Trophoblast cell (in vitro differentiated cells and primary cell): Measurements from ENCODE around the gene COL25A1.

Experiments
- DNase-seq, 2 donors: peaks; one replicate each; pipeline ENCODE4 v3.0.0-alpha.2; 2016
- H2AFZ ChIP-seq: 2 replicates; pipeline ENCODE4 v1.6.1; 2013; ENCODE audit warnings: low read length, moderate library complexity, mild to moderate bottlenecking; ENCODE audit not compliant: insufficient read depth, poor library complexity
- H2AK5ac ChIP-seq: 2 replicates; pipeline ENCODE4 v1.6.1; 2013; ENCODE audit warnings: mild to moderate bottlenecking, low read length
- H2BK120ac ChIP-seq: 2 replicates; pipeline ENCODE4 v1.6.1; 2013; ENCODE audit warnings: low read length, mild to moderate bottlenecking, moderate library complexity; ENCODE audit not compliant: insufficient read depth, poor library complexity
- H2BK12ac ChIP-seq: 2 replicates; pipeline ENCODE4 v1.6.1; 2013; ENCODE audit warnings: mild to moderate bottlenecking, low read length, moderate library complexity
- H2BK5ac ChIP-seq: 2 replicates; pipeline ENCODE4 v1.6.1; 2013; ENCODE audit warnings: low read length, low read depth, moderate library complexity, mild to moderate bottlenecking; ENCODE audit not compliant: poor library complexity
- H3K14ac ChIP-seq: 2 replicates; pipeline ENCODE4 v1.6.1; 2013; ENCODE audit warnings: mild to moderate bottlenecking, low read length
- H3K18ac ChIP-seq: 2 replicates; pipeline ENCODE4 v1.6.1; 2013; ENCODE audit warnings: mild to moderate bottlenecking, low read length
- H3K23ac ChIP-seq: 2 replicates; pipeline ENCODE4 v1.6.1; 2013; ENCODE audit warnings: low read length
- H3K27ac ChIP-seq: 2 replicates; pipeline ENCODE4 v1.5.1; 2013; ENCODE audit warnings: low read depth, mild to moderate bottlenecking, inconsistent platforms, low read length, moderate library complexity
- H3K27me3 ChIP-seq: 2 replicates; pipeline ENCODE4 v1.6.1; 2013; ENCODE audit warnings: inconsistent platforms, mild to moderate bottlenecking, low read length, moderate library complexity; ENCODE audit not compliant: insufficient read depth
- H3K36me3 ChIP-seq, 2 experiments: 1 replicate in 1 of 2; 2 replicates in 1 of 2; pipeline ENCODE4 v1.6.1; 2013; ENCODE audit warnings: low read length in 2 of 2, mild to moderate bottlenecking in 2 of 2, moderate library complexity in 1 of 2; ENCODE audit not compliant: insufficient read depth in 2 of 2, control insufficient read depth in 1 of 2
- H3K4ac ChIP-seq: 2 replicates; pipeline ENCODE4 v1.6.1; 2013; ENCODE audit warnings: low read depth, mild to moderate bottlenecking, low read length, moderate library complexity
- H3K4me1 ChIP-seq, 2 experiments: 1 replicate in 1 of 2; 2 replicates in 1 of 2; pipeline ENCODE4 v1.6.1; 2013; ENCODE audit warnings: low read length in 2 of 2, mild to moderate bottlenecking in 2 of 2, moderate library complexity in 1 of 2; ENCODE audit not compliant: insufficient read depth in 2 of 2, control insufficient read depth in 1 of 2
- H3K4me2 ChIP-seq: 2 replicates; pipeline ENCODE4 v1.6.1; 2013; ENCODE audit warnings: inconsistent platforms, mild to moderate bottlenecking, low read length, moderate library complexity
- H3K4me3 ChIP-seq: 2 replicates; pipeline ENCODE4 v1.5.1; 2013; ENCODE audit warnings: mild to moderate bottlenecking, low read depth, low read length, inconsistent platforms
- H3K79me1 ChIP-seq: one replicate; pipeline ENCODE4 v1.6.1; 2013; ENCODE audit warnings: low read length
- H3K79me2 ChIP-seq: 2 replicates; pipeline ENCODE4 v1.6.1; 2013; ENCODE audit warnings: low read length, mild to moderate bottlenecking; ENCODE audit not compliant: control insufficient read depth, insufficient read depth, poor library complexity
- H3K9ac ChIP-seq: 2 replicates; pipeline ENCODE4 v1.6.1; 2013; ENCODE audit warnings: mild to moderate bottlenecking, low read length
- H3K9me3 ChIP-seq: 2 replicates; pipeline ENCODE4 v1.6.1; 2013; ENCODE audit warnings: low read depth, mild to moderate bottlenecking, control low read depth, inconsistent platforms, low read length; ENCODE audit not compliant: insufficient read depth
- H4K12ac ChIP-seq: 2 replicates; pipeline ENCODE4 v1.6.1; 2013; ENCODE audit warnings: low read depth, mild to moderate bottlenecking, low read length, moderate library complexity
- H4K8ac ChIP-seq: 2 replicates; pipeline ENCODE4 v1.6.1; 2013; ENCODE audit warnings: low read depth, mild to moderate bottlenecking, low read length, moderate library complexity
- H4K91ac ChIP-seq: one replicate; pipeline ENCODE4 v1.6.1; 2013; ENCODE audit warnings: low read depth, mild to moderate bottlenecking, low read length, moderate library complexity
- WGBS: extraction: QIAGEN DNeasy Blood & Tissue Kit; methylation state at CpG from one replicate; pipeline ENCODE4 v1.1.7; 2013; ENCODE audit warnings: missing lambda C conversion rate; ENCODE audit not compliant: insufficient read length, insufficient coverage; ENCODE audit errors: extremely low coverage; 5-methylcytosine and 5-hydroxymethylcytosine counted together

COL25A1 gene

GRCh38 chr4:108779958-108780357 lies 522.5 kb downstream of the COL25A1 start:
- Histone ChIP-seq H3K4me3 (no peak overlapping the region), H4K12ac (no peak overlapping the region), H3K9me3 (no peaks in the 10 kb centered on the region)

GRCh38 chr4:108777388-108777787 lies 525.1 kb downstream of the COL25A1 start:
- Histone ChIP-seq H3K27ac (no peak overlapping the region), H3K36me3 (no peaks in the 10 kb centered on the region), H4K8ac (no peak overlapping the region), H4K12ac (no peak overlapping the region), H4K91ac (no peak overlapping the region), H3K79me2 (no peaks in the 10 kb centered on the region), H2BK5ac (no peak overlapping the region), H3K4me2 (no peak overlapping the region), H2AK5ac (no peak overlapping the region), H3K27me3 (no peaks in the 10 kb centered on the region), H2AFZ (no peak overlapping the region), H3K14ac (no peak overlapping the region), H2BK12ac (no peak overlapping the region), H3K23ac (no peak overlapping the region), H3K4ac (no peak overlapping the region), H3K18ac (no peak overlapping the region), H3K4me1 (no peaks in the 10 kb centered on the region), H3K9me3 (no peaks in the 10 kb centered on the region), H2BK120ac (no peak overlapping the region), H3K79me1 (no peaks in the 10 kb centered on the region), H3K9ac (no peak overlapping the region), H3K4me3 (no peak overlapping the region)
- no CpG with 5 or more reads among the region's 2 CpGs for WGBS
- no peak for DNase-seq

More at GRCh38 chr4:108779958-108780357, 522.5 kb downstream of the COL25A1 start:
- DNase-seq: no peak
- H2BK5ac ChIP-seq: no peak overlapping the region
- H2BK12ac ChIP-seq: no peak overlapping the region
- no peaks in the 10 kb centered on the region for H3K4me1 ChIP-seq
- no peaks in the 10 kb centered on the region for H3K79me2 ChIP-seq
- no peak overlapping the region for H3K14ac ChIP-seq
- no peak overlapping the region for H4K91ac ChIP-seq
- no peak overlapping the region for H3K4me2 ChIP-seq
- no peak overlapping the region for H2AK5ac ChIP-seq
- no peak overlapping the region for H3K27ac ChIP-seq
- H4K8ac ChIP-seq: no peak overlapping the region
- H3K23ac ChIP-seq: no peak overlapping the region
- H3K27me3 ChIP-seq: no peaks in the 10 kb centered on the region
- H3K18ac ChIP-seq: no peak overlapping the region
- no peak overlapping the region for H3K9ac ChIP-seq
- no peak overlapping the region for H2AFZ ChIP-seq
- no peaks in the 10 kb centered on the region for H3K79me1 ChIP-seq
- H3K4ac ChIP-seq: no peak overlapping the region
- no peaks in the 10 kb centered on the region for H3K36me3 ChIP-seq
- no peak overlapping the region for H2BK120ac ChIP-seq

- no peak overlapping the region for H3K4me2 ChIP-seq
- H3K4ac ChIP-seq: no peak overlapping the region
- no peak for DNase-seq
- no peak overlapping the region for H3K18ac ChIP-seq
- no peaks in the 10 kb centered on the region for H3K36me3 ChIP-seq
- no peak overlapping the region for H2BK12ac ChIP-seq
- no peak overlapping the region for H4K12ac ChIP-seq
- H3K9me3 ChIP-seq: no peaks in the 10 kb centered on the region
- no peaks in the 10 kb centered on the region for H3K4me1 ChIP-seq
- WGBS: no CpG with 5 or more reads among the region's 5 CpGs
- no peak overlapping the region for H3K9ac ChIP-seq
- no peak overlapping the region for H2AK5ac ChIP-seq
- no peak overlapping the region for H3K4me3 ChIP-seq
- H3K79me2 ChIP-seq: no peaks in the 10 kb centered on the region
- H4K91ac ChIP-seq: no peak overlapping the region
- H4K8ac ChIP-seq: no peak overlapping the region
- H3K27ac ChIP-seq: no peak overlapping the region
- no peaks in the 10 kb centered on the region for H3K27me3 ChIP-seq
- no peak overlapping the region for H2AFZ ChIP-seq
- no peaks in the 10 kb centered on the region for H3K79me1 ChIP-seq
- no peak overlapping the region for H3K14ac ChIP-seq
- no peak overlapping the region for H3K23ac ChIP-seq
- no peak overlapping the region for H2BK5ac ChIP-seq
- no peak overlapping the region for H2BK120ac ChIP-seq
These were observed 526.5 kb downstream of the COL25A1 start for GRCh38 chr4:108775921-108776320.

- Histone ChIP-seq H3K27ac (no peak overlapping the region), H3K9ac (no peak overlapping the region), H3K27me3 (no peaks in the 10 kb centered on the region), H3K4ac (no peak overlapping the region), H3K14ac (no peak overlapping the region), H2AFZ (no peak overlapping the region), H3K23ac (no peak overlapping the region), H3K36me3 (no peaks in the 10 kb centered on the region), H3K9me3 (no peaks in the 10 kb centered on the region), H2BK12ac (no peak overlapping the region), H4K91ac (no peak overlapping the region), H3K18ac (no peak overlapping the region), H3K79me2 (no peaks in the 10 kb centered on the region), H2AK5ac (no peak overlapping the region), H3K4me1 (no peaks in the 10 kb centered on the region), H4K12ac (no peak overlapping the region), H4K8ac (no peak overlapping the region), H2BK5ac (no peak overlapping the region), H2BK120ac (no peak overlapping the region), H3K79me1 (no peaks in the 10 kb centered on the region), H3K4me3 (no peak overlapping the region), H3K4me2 (no peak overlapping the region)
- no peak for DNase-seq
- WGBS: no CpG with 5 or more reads among the region's 5 CpGs
These were observed 527.5 kb downstream of the COL25A1 start for GRCh38 chr4:108774809-108775530.
